Activated T-cell treated with anti-CD3 and anti-CD28 coated beads for 1 hour (primary cell): ENCODE data around the gene IGF2BP1.
"Not testable (repeated sequence)": the region's sequence is repeated elsewhere in the genome, so short reads cannot be mapped to it uniquely, and the experiment has no call there.

ENCODE experiments used
- DNase-seq: peaks from one replicate; pipeline ENCODE4 v3.0.0-alpha.2; 2020; ENCODE audit warnings: low read depth

Gene IGF2BP1

GRCh38 chr17:49100601-49101000 is 103.4 kb downstream of the IGF2BP1 start:
- DNase-seq: no peak

GRCh38 chr17:49101054-49101534 is 103.9 kb downstream of the IGF2BP1 start:
- no peak for DNase-seq

DNA sequence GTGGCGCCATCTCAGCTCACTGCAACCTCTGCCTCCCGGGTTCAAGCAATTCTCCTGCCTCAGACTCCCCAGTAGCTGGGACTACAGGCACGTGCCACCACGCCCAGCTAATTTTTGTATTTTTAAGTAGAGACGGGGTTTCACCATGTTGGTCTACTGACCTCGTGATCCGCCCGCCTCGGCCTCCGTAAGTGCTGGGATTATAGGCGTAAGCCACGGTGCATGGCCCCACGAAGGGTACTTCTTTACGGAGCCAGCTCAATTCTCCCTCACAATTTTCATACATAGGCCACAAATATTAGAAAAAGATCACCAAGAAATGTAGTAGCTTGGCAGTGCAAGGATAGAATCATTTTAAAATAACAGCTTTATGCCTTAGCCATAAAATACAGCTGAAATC is 106.2 kb downstream of the IGF2BP1 start:
- not testable (repeated sequence) for DNase-seq

- no peak for DNase-seq
Measured at GRCh38 chr17:49104511-49105074, 107.4 kb downstream of the IGF2BP1 start.
